HG03039 (cell line): ENCODE data around the gene EPHA5.

Experiments used
- ATAC-seq: cut with Tn5 transposase; IDR thresholded peaks from one replicate; pipeline ENCODE4 v1.9.1; 2021; ENCODE audit warnings: mild to moderate bottlenecking, moderate library complexity; ENCODE audit not compliant: unreplicated experiment

EPHA5 gene

DNA sequence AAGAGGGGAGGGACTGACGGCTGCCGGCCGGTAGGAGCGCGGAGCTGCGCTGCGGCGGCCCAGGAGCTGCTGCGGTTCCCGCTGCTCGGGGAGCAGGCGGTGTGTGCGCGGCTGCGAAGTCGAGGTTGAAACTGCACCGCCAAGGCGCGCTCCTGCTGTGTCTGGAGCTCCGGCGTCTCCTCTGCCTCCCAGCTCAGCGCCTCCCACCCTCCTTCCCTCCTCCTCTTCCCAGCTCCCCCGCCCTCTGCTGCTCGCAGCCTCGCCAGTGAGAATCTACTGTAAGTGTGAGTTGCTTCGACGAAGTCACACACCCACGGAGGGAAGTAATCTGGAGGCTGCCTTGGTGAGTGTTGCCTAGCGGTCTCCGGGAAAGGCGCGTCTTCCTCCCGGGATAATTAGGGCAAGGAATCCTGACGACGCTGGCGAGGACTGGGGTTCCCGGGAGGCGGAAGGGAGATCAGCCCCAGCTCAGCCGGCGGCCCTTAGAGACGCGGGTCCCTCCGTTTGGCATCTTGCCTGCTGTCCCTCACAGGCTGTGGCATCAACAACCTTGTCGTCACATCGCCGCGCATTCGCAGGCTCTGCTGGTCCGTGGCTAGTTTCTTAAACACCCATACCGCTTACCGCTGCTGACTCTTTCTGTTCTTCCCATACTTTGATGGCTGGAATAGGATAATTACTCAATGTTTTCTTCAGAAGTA lies at the start of gene EPHA5:
TSS of gene EPHA5 (minus strand) at position 159 of the 701 bp plus-strand sequence. CDS start 747 bp downstream, outside the sequence.
- no peak for ATAC-seq

DNA sequence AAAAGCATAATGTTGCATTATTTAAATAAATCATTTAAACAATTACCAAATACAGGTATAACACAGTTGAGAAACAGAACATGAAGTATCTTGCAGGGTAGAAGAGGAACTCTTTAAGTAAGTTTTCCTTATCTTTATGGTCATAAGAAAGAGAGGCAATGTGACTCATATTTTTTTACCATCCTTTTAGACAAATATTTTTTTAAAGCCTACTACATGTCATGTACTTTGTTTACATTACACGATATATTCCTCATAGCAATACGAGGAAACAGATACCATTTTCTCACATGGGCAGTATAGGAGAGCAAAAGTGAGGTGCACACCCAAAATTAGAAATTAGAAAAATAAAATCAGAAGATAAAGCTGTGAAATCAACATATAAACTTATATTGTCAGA lies 49.3 kb upstream of the EPHA5 start:
- no peak for ATAC-seq

- no peak for ATAC-seq
Measured at GRCh38 chr4:65698631-65699030, 28.3 kb upstream of the EPHA5 start.

DNA sequence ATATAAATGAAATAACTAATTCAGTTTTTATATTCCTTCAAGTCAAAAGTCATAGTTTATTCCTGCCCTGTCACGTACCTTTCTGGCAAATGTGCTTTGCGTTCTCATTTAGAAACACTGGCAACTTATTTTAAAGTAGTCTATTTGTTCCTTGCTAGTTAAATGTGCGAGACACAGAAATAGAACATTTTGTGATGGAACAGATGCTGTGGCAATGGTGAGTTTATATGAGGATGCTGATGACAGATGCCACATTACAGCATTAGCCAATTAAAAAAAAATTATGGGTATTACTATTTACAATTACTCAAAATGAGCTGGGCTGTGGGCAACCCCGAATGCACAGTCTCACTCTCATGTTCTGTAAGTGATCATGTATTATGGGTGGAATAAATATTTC lies 26.1 kb upstream of the EPHA5 start:
- ATAC-seq = no peak

DNA sequence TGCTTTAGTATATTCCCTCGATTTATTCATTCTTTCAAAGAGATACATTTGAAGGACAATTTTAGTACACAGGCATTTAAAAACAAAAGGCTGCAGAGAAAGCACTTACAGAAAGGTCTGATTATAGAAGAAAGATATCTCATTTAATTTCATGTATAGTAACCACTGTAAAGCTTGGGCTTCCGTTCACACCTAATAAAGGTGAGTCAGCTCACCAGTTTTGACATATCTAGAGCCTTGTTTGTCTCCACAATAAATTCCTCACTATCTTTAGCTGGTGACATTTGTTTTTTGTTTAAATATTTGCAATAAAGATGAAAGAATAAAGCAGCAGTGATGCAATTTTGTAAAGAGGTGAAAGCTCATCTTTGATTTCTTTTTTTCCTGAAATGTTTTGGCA lies 1.1 kb upstream of the EPHA5 start:
- no peak for ATAC-seq

- ATAC-seq = no peak
Measured at GRCh38 chr4:65670020-65670330, 314 bp downstream of the EPHA5 start.

DNA sequence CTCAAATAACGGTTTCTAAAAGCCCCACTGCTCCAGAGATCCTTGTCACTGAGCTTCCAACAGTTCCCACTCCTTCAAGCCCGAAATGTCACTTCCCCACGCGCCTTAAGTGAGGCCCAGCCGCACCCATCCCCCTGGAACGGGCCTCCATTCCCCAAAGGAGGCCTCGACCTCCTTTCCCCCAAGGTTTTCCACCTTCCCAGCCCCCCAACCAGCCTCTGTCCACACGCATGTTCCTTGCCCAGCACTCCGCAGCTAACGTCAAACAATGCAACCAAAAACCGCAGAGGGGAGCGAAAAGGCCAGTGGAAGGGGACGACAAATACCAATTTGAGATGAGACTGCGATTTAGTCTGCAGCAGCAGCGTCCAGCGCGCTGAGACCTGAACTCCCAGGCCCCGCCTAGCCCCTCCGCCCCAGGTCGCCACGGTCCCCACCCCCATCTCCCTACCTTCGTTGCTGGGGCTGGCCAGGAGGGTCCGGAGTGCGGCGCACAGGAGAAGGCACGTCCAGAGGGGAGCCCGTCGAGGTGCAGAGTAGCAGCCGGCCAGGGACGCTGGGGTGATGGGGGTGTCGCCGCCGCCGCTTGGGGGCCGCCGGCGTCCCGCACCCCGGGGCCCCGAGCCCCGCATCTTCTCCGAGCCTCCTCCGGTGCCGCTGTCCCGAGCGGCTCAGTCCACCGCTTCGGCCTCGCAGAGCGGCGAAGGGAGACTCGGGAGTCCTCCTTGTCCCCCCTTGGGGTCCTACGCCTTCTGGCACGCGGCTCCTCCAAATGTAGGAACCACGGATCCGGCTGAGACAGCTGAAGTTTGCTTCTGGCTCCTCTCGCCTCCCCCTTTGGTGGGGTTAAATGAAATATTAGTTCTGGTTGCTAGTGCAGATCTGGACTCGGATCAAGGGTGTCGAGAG lies 924 bp downstream of the EPHA5 start:
- ATAC-seq = no peak

- no peak for ATAC-seq
Measured at GRCh38 chr4:65668201-65669089, 1.8 kb downstream of the EPHA5 start.

- no peak for ATAC-seq
Measured at GRCh38 chr4:65667506-65668041, 2.7 kb downstream of the EPHA5 start.

GRCh38 chr4:65665771-65666523 lies 4.3 kb downstream of the EPHA5 start:
- no peak for ATAC-seq

- no peak for ATAC-seq
Measured at GRCh38 chr4:65661471-65661870, 8.8 kb downstream of the EPHA5 start.

DNA sequence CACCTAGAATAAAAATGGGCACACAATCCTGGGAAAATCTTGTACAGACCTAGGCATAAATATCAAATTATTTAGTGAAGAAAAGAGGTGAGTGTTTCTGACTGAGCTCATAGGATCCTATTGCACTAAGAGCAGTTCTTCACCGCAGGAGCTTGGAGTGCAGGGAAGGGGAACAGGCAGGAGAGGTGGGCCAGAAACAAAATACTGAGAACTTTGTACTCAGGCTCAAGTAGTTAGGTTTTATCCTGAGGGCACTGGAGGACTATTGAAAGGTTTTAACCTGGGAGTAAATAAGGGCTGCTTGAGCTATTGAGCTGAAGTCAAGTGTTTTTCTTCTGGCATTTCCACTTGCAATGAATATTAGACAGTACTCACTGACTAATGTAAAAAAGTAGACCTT lies 12.2 kb downstream of the EPHA5 start:
- no peak for ATAC-seq

GRCh38 chr4:65656008-65656407 lies 14.3 kb downstream of the EPHA5 start:
- ATAC-seq = no peak

- no peak for ATAC-seq
Measured at GRCh38 chr4:65654976-65655375, 15.3 kb downstream of the EPHA5 start.

GRCh38 chr4:65653740-65654361 lies 16.4 kb downstream of the EPHA5 start:
- ATAC-seq = no peak

- no peak for ATAC-seq
Measured at GRCh38 chr4:65651751-65652150, 18.5 kb downstream of the EPHA5 start.

DNA sequence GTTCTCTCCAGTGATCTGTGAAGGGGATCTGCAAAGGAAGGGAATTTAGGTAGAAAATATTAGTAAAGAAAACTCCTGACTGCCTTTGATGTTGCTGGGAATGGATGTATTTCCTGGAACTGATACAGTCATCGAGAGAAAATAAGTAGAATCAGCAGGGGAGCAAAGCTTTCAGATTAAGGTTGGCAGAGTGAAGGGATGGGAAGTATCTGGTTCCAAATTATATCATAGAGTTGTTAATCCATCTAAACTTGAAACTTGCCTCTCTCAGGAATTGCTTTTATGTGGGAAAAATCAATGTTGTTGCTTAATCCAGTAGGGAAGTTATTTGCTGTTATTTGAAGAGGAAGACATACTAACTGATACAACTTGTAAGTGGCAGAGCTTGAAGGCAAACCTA lies 19.3 kb downstream of the EPHA5 start:
- no peak for ATAC-seq

DNA sequence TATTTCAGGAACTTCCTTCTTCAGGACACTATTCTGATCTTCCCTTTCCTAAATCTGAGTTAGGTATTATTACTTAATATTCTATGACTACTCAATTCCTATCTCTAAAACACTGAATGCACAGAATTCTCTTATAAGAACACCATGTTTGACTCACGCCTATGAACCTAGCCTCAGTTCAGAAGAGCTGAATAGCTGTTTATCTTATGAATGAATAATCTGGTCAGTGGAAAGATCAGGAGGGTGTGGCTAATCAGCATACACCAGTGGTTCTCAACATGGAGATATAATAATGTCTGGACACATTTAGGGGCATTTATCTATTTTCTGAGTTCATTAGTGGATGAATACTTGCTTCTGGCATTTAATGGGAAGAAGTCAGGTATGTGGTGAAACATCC lies 24.2 kb downstream of the EPHA5 start:
- ATAC-seq = no peak

DNA sequence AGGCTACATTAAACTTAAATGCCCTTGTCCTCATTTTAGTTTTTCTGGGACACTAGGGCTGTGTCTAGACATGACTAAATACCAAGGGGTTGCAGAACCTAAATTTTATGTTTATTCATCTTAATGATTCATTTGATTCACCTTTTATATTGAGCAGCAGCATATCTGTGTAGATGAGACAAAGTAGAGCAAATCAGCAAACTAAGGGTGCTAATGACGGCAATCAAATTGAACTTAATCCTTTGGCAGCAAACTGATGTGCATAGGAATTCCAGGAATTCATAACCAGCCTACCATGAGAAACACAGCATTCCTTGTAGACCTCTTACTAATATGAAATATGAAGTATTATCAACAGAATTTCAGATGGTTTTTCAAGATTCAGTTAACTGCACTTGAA lies 25.1 kb downstream of the EPHA5 start:
- no peak for ATAC-seq
